Ascending aorta (tissue), 2 donors: ENCODE measurements around the gene MYH2. TPM values are rescaled to one million over a fixed set of nuclear protein-coding genes. Genes with fewer than 3 reads are reported as not detected.
"Not testable (repeated sequence)": the region's sequence is repeated elsewhere in the genome, so short reads cannot be mapped to it uniquely, and the experiment has no call there.

Experiments
- DNase-seq, 2 donors: peaks; one replicate each; pipeline ENCODE4 v3.0.0-alpha.2; 2019; ENCODE audit warnings: low spot score in 2 of 2
- H3K27ac ChIP-seq, 2 donors: fragments of 200-600 bp; sonication (generic); one replicate each; pipeline ENCODE4 v1.5.1; 2016 to 2017; ENCODE audit warnings: mild to moderate bottlenecking in 1 of 2
- H3K27me3 ChIP-seq: fragments of 200-600 bp; sonication (generic); one replicate; pipeline ENCODE4 v1.5.1; 2017
- H3K36me3 ChIP-seq, 2 donors: fragments of 200-600 bp; sonication (generic); one replicate each; pipeline ENCODE4 v1.5.1; 2016
- H3K4me1 ChIP-seq, 2 donors: fragments of 200-600 bp; sonication (generic); one replicate each; pipeline ENCODE4 v1.5.1; 2016 to 2017; ENCODE audit warnings: mild to moderate bottlenecking in 1 of 2
- H3K4me3 ChIP-seq, 2 donors: fragments of 200-600 bp; sonication (generic); one replicate each; pipeline ENCODE4 v1.5.1; 2016 to 2017; ENCODE audit warnings: mild to moderate bottlenecking in 1 of 2
- H3K9me3 ChIP-seq, 2 donors: fragments of 200-600 bp; sonication (generic); one replicate each; pipeline ENCODE4 v1.5.1; 2016
- CTCF ChIP-seq, 3 experiments: fragments of 200-600 bp in 2 of 3; fragments of 450-650 bp in 1 of 3; sonication (generic) in 2 of 3; IDR thresholded peaks; one replicate each; pipeline ENCODE4 v1.5.1; 2016 to 2019; ENCODE audit warnings: antibody characterized with exemption in 3 of 3, mild to moderate bottlenecking in 1 of 3, moderate library complexity in 1 of 3
- intact Hi-C: fragments of 100-400 bp; cut with DNase I; formaldehyde crosslinking; loops from one replicate; pipeline ENCODE4 v1.15.1; 2023
- total RNA-seq: library from RNA; depleted of rRNA; stranded (reverse); fragments of >200 nt; gene quantifications from one replicate; pipeline ENCODE4 v1.1.0, GENCODE V29; 2016

The MYH2 gene
- total RNA-seq, 1 donor from 2014 or later = not detected

DNA sequence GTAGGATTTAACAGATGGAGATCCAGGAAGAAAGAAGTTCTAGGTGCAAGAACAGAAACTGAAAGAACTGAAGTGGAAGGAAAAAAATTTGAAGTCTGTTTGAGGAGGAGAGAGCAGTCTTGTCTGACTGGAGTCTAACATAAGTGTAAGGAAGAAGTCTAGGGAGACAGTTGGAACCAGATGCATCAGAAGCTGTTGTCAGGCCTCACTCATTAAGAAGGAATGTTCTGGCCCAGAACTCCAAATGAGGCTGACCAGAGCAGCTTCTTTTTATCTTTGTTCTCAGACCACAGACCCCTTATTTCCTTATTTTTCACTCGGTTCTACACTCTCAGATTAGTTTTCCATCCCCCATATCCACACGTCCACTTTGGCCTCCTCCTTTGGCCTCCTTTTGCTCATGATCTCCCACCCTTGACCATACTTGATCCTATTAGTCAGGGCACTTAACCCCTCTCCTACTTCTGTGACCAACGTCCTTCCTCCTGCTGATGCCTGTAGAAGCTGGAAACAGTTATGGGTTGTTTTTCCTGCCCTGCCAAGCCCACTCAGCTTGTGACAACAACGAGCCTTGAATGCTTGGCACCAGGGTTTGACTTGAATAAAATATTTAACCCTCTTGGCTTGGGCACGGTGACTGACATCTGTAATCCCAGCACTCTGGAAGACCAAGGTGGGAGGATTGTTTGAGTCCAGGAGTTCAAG lies 7.0 kb upstream of the MYH2 start:
- Histone ChIP-seq H3K4me1 (no peaks in the 10 kb centered on the region), H3K27ac (no peak overlapping the region), H3K4me3 (no peak overlapping the region), H3K36me3 (no peaks in the 10 kb centered on the region), H3K27me3 (no peaks in the 10 kb centered on the region), H3K9me3 (no peaks in the 10 kb centered on the region)
- no peak for DNase-seq
- no peak for TF ChIP-seq CTCF (IDR thresholded peaks at IDR 0.05)
- intact Hi-C loops = no loop called here

DNA sequence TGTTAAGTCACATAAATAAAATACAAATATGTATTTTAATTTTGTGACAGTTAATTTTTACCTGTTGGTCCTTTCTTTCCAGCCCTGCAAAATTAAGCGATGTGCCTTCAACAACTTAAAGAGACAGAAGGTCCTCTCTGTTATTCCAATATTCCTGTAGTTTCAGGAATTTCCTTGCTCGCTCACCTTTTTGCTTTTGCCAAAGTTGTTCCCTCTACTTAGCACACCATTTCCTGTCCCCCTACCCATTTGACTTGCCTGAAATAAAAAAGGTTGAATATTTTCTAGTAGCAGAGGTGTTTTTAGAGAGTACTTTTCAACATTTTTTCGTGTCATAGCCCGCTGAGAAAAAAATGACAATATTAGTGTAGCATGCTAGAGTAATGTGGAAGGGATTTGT lies 556 bp upstream of the MYH2 start:
- Histone ChIP-seq H3K4me3 (no peak overlapping the region), H3K36me3 (no peaks in the 10 kb centered on the region), H3K4me1 (no peaks in the 10 kb centered on the region), H3K27me3 (no peaks in the 10 kb centered on the region), H3K27ac (no peak overlapping the region), H3K9me3 (no peaks in the 10 kb centered on the region)
- intact Hi-C loops = no loop called here
- DNase-seq = no peak
- TF ChIP-seq CTCF (IDR thresholded peaks at IDR 0.05) = no peak

DNA sequence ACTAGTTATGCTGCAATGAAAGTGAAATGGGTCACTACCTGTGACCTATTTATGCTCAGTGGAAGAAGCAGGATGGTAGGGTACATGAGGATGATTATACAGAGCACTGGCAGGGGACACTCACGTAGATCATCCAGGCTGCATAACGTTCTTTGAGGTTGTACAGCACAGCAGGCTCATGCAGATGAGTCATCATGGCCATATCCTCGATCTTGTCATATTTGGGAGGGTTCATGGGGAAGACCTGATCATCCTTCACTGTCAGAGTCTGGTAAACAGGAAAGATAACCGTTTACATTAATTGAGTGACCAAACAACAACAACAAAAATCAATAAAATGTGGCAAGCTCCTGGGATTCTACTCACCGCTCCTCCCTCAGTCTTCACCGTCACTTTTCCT lies 2.1 kb downstream of the MYH2 start:
- H3K4me1 ChIP-seq = no peaks in the 10 kb centered on the region
- no peaks in the 10 kb centered on the region for H3K27me3 ChIP-seq
- H3K27ac ChIP-seq = no peak overlapping the region
- H3K9me3 ChIP-seq = no peaks in the 10 kb centered on the region
- DNase-seq = no peak
- H3K4me3 ChIP-seq = no peak overlapping the region
- intact Hi-C loops = no loop called here
- H3K36me3 ChIP-seq = no peaks in the 10 kb centered on the region
- TF ChIP-seq CTCF (IDR thresholded peaks at IDR 0.05) = no peak

DNA sequence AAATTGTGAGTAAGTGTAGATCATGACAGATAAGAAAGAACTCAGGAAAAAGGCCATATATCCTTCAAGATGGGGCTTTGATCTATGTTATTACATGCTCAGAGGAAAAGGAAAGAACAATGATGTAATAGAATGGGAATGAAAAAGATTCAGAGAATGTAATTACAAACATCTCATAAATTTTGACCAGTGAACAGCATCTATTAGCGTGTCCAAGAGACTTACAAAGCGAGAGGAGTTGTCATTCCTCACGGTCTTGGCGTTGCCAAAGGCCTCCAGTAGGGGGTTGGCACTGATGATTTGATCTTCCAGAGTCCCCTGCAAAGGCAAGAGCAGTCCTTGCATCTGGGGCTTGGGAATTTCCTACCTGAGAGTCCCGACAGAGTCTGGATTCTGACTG lies 6.0 kb downstream of the MYH2 start:
- H3K4me1 ChIP-seq, H3K4me3 ChIP-seq, H3K9me3 ChIP-seq, H3K36me3 ChIP-seq, H3K27ac ChIP-seq, H3K27me3 ChIP-seq, intact Hi-C loops, DNase-seq: not testable (repeated sequence)

GRCh38 chr17:10541179-10541578 lies 8.3 kb downstream of the MYH2 start:
- H3K9me3 ChIP-seq, H3K4me1 ChIP-seq, H3K4me3 ChIP-seq, intact Hi-C loops, H3K36me3 ChIP-seq, H3K27me3 ChIP-seq, H3K27ac ChIP-seq, DNase-seq: not testable (repeated sequence)

DNA sequence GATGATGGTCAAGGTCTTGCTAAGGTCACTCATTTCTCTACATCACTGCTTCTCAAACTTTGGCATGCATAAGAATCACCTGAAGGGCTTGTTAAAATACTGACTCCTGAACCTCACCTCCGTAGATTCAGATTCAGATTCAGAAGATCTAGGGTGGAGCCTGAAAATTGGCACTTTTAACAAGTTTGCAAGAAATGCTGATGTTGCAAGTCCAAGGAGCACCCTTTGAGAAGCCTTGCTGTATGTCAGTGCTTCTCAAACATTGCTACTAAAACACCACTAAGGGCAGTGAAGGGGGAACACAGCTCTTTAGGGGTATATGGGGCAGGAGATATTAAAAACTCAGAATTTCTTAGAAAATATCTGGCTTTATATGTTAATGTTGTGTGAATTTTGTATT lies 17.4 kb downstream of the MYH2 start:
- Histone ChIP-seq H3K36me3 (no peaks in the 10 kb centered on the region), H3K27me3 (no peaks in the 10 kb centered on the region), H3K4me3 (no peak overlapping the region), H3K27ac (no peak overlapping the region), H3K9me3 (no peaks in the 10 kb centered on the region), H3K4me1 (no peaks in the 10 kb centered on the region)
- no peak for TF ChIP-seq CTCF (IDR thresholded peaks at IDR 0.05)
- intact Hi-C loops = no loop called here
- DNase-seq = no peak

DNA sequence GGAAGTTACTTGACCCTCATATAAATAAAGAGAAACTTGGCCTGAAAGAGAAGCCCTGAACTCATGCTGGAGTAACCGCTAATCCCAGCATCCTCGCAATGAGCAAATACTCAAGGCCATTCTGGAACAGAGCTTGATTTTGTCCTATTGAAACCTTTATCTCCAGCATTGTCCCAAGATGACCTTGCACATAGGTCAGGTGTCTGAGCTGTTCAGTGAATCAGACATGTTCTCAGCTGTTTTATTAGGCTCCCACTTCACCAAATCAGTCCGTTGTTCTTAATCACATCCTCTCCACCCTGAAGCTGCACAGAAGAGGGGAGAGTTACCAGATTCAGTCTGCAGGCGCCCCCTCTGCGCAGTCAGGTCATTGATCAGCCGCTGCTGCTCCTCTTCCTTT lies 22.0 kb downstream of the MYH2 start:
- TF ChIP-seq CTCF (IDR thresholded peaks at IDR 0.05) = no peak
- no peak for DNase-seq
- intact Hi-C loops = no loop called here

More for the DNA sequence above, 22.0 kb downstream of the MYH2 start:
- Histone ChIP-seq H3K36me3 (no peaks in the 10 kb centered on the region), H3K9me3 (no peaks in the 10 kb centered on the region), H3K4me3 (no peak overlapping the region), H3K4me1 (no peaks in the 10 kb centered on the region), H3K27ac (no peak overlapping the region), H3K27me3 (no peaks in the 10 kb centered on the region)
